Stimulated activated CD4-positive, alpha-beta T cell treated with anti-CD3 and anti-CD28 coated beads, Interleukin-1b, Interleukin-23, amount 100 ng/mL, for 4 hours (primary cell): Measurements from ENCODE around the gene QPRT.
"Not testable (repeated sequence)": the region's sequence is repeated elsewhere in the genome, so short reads cannot be mapped to it uniquely, and the experiment has no call there.

ENCODE experiments used
- DNase-seq, 2 donors: peaks; one replicate each; pipeline ENCODE4 v3.0.0-alpha.2; 2020; ENCODE audit warnings: low read depth in 2 of 2

Gene QPRT

GRCh38 chr16:29719063-29719462, 40.1 kb downstream of the QPRT start:
- DNase-seq, result no peak

- DNase-seq, result no peak
Measured at GRCh38 chr16:29720703-29721102, 41.7 kb downstream of the QPRT start.

GRCh38 chr16:29721167-29721879, 42.3 kb downstream of the QPRT start:
- not testable (repeated sequence) for DNase-seq

- DNase-seq, result no peak
Measured at GRCh38 chr16:29726845-29727377, 47.9 kb downstream of the QPRT start.

GRCh38 chr16:29727452-29727851, 48.5 kb downstream of the QPRT start:
- no peak for DNase-seq

GRCh38 chr16:29729116-29729521, 50.1 kb downstream of the QPRT start:
- no peak for DNase-seq

- no peak for DNase-seq
Measured at GRCh38 chr16:29730649-29731048, 51.7 kb downstream of the QPRT start.

- DNase-seq, result peak; percentile 30 to 62
Measured at GRCh38 chr16:29731768-29732601, 53.0 kb downstream of the QPRT start.

GRCh38 chr16:29734786-29735185, 55.8 kb downstream of the QPRT start:
- no peak for DNase-seq

GRCh38 chr16:29736112-29736511, 57.1 kb downstream of the QPRT start:
- no peak for DNase-seq

- no peak for DNase-seq
Measured at GRCh38 chr16:29736764-29737163, 57.8 kb downstream of the QPRT start.

GRCh38 chr16:29737713-29738112, 58.7 kb downstream of the QPRT start:
- no peak for DNase-seq

GRCh38 chr16:29738514-29738913, 59.5 kb downstream of the QPRT start:
- peak in 1 of 2 donors; percentile 50 for DNase-seq

GRCh38 chr16:29739927-29740629, 61.1 kb downstream of the QPRT start:
- DNase-seq, result not testable (repeated sequence)

GRCh38 chr16:29740630-29741015, 61.6 kb downstream of the QPRT start:
- not testable (repeated sequence) for DNase-seq

- DNase-seq, result no peak
Measured at GRCh38 chr16:29742683-29743275, 63.8 kb downstream of the QPRT start.

GRCh38 chr16:29743475-29743826, 64.5 kb downstream of the QPRT start:
- no peak for DNase-seq

GRCh38 chr16:29743827-29744531, 65.0 kb downstream of the QPRT start:
- peak in 1 of 2 donors; percentile 21 for DNase-seq

- DNase-seq, result no peak
Measured at GRCh38 chr16:29744541-29745101, 65.6 kb downstream of the QPRT start.

GRCh38 chr16:29745121-29745852, 66.3 kb downstream of the QPRT start:
- DNase-seq, result peak; percentile 27 to 41
